WTC11 (cell line): ENCODE results near the gene PTPRG. TPM values are rescaled to one million over a fixed set of nuclear protein-coding genes. Genes with fewer than 3 reads are reported as not detected.
A peak's percentile ranks its signal among the peaks of the same experiment; 100 is the strongest.

ENCODE experiments used
- ATAC-seq: fragments of 200-7000 bp; cut with Tn5 transposase; 2 replicates; pipeline ENCODE4 v1.10.0; 2021; ENCODE audit warnings: mild to moderate bottlenecking, moderate library complexity
- CTCF ChIA-PET: fragments of 300-600 bp; sonication (Branson Sonifier 250); formaldehyde crosslinking; loops from one replicate; lab custom pipeline; 2021; ENCODE audit warnings: antibody characterized with exemption; lab: Charles Lee
- POLR2A ChIA-PET: fragments of 350-600 bp; sonication (Branson Sonifier 250); formaldehyde crosslinking; loops from one replicate; lab custom pipeline; 2021; ENCODE audit warnings: antibody characterized with exemption; lab: Charles Lee
- DNase-seq: peaks from one replicate; pipeline ENCODE4 v3.0.0; 2021; ENCODE audit warnings: low spot score
- H3K27ac Mint-ChIP-seq: 2 replicates; pipeline ENCODE4 v1.8.0; 2021; ENCODE audit warnings: mixed read lengths
- H3K27me3 Mint-ChIP-seq: 2 replicates; pipeline ENCODE4 v1.8.0; 2021; ENCODE audit warnings: low read depth, mild to moderate bottlenecking, moderate library complexity, mixed read lengths
- H3K36me3 Mint-ChIP-seq: 2 replicates; pipeline ENCODE4 v1.8.0; 2021; ENCODE audit warnings: mixed read lengths
- H3K4me1 Mint-ChIP-seq: 2 replicates; pipeline ENCODE4 v1.8.0; 2022; ENCODE audit warnings: mixed read lengths
- H3K4me3 Mint-ChIP-seq: 2 replicates; pipeline ENCODE4 v1.8.0; 2021; ENCODE audit warnings: mild to moderate bottlenecking, moderate library complexity, mixed read lengths
- H3K9me3 Mint-ChIP-seq: 2 replicates; pipeline ENCODE4 v1.8.0; 2021; ENCODE audit warnings: mixed read lengths
- JAZF1 ChIP-seq: fragments of 250-450 bp; sonication (Bioruptor Pico); IDR thresholded peaks from 2 replicates; pipeline ENCODE4 v1.9.0; 2021; ENCODE audit warnings: moderate library complexity, mild to moderate bottlenecking, inconsistent platforms
- KAT7 ChIP-seq: sonication (generic); formaldehyde crosslinking; IDR thresholded peaks from 2 replicates; pipeline ENCODE4 v1.8.1; 2023; ENCODE audit warnings: missing genetic modification reagents, mild to moderate bottlenecking, borderline replicate concordance
- SMAD4 ChIP-seq: sonication (generic); formaldehyde crosslinking; IDR thresholded peaks from 2 replicates; pipeline ENCODE4 v1.8.0; 2022; ENCODE audit warnings: mild to moderate bottlenecking, missing genetic modification reagents
- TCF7 ChIP-seq: sonication (generic); formaldehyde crosslinking; IDR thresholded peaks from 2 replicates; pipeline ENCODE4 v1.8.0; 2022; ENCODE audit warnings: mild to moderate bottlenecking, low read depth, missing genetic modification reagents, moderate library complexity
- ZNF121 ChIP-seq: sonication (generic); formaldehyde crosslinking; IDR thresholded peaks from 2 replicates; pipeline ENCODE4 v1.8.0; 2023; ENCODE audit warnings: missing genetic modification reagents
- ZNF317 ChIP-seq: sonication (generic); formaldehyde crosslinking; IDR thresholded peaks from 2 replicates; pipeline ENCODE4 v1.8.1; 2023; ENCODE audit warnings: low read depth, mild to moderate bottlenecking, moderate library complexity, missing genetic modification reagents, borderline replicate concordance
- total RNA-seq: library from RNA; stranded (reverse); gene quantifications from 3 replicates; pipeline ENCODE4 v1.2.3, GENCODE V29; 2021
- TF ChIP-seq, protein P1 (sequence below): sonication (generic); formaldehyde crosslinking; IDR thresholded peaks from 2 replicates; pipeline ENCODE4 v1.8.0; 2023; ENCODE audit warnings: missing genetic modification reagents
- TF ChIP-seq, protein P2 (sequence below): fragments of 250-450 bp; sonication (Bioruptor Pico); IDR thresholded peaks from 2 replicates; pipeline ENCODE4 v2.1.2; 2022; ENCODE audit warnings: mild to moderate bottlenecking, moderate library complexity
- TF ChIP-seq, protein P3 (sequence below): sonication (generic); formaldehyde crosslinking; IDR thresholded peaks from 2 replicates; pipeline ENCODE4 v1.8.0; 2023; ENCODE audit warnings: mild to moderate bottlenecking, missing genetic modification reagents
- TF ChIP-seq, protein P4 (sequence below): sonication (generic); formaldehyde crosslinking; IDR thresholded peaks from 2 replicates; pipeline ENCODE4 v1.8.0; 2023; ENCODE audit warnings: missing genetic modification reagents, mild to moderate bottlenecking, borderline replicate concordance
- TF ChIP-seq, protein P5 (sequence below): fragments of 200-600 bp; IDR thresholded peaks from 2 replicates; pipeline ENCODE4 v1.8.0; 2022; ENCODE audit warnings: antibody characterized with exemption
- TF ChIP-seq, protein P6 (sequence below): sonication (generic); formaldehyde crosslinking; IDR thresholded peaks from 2 replicates; pipeline ENCODE4 v1.8.0; 2022; ENCODE audit warnings: mild to moderate bottlenecking, missing genetic modification reagents
- TF ChIP-seq, protein P7 (sequence below): sonication (generic); formaldehyde crosslinking; IDR thresholded peaks from 2 replicates; pipeline ENCODE4 v1.8.1; 2023; ENCODE audit warnings: mild to moderate bottlenecking, missing genetic modification reagents, moderate library complexity
- TF ChIP-seq, protein P8 (sequence below): sonication (generic); formaldehyde crosslinking; IDR thresholded peaks from 2 replicates; pipeline ENCODE4 v1.8.1; 2023; ENCODE audit warnings: mild to moderate bottlenecking, moderate library complexity, missing genetic modification reagents

Gene PTPRG
- total RNA-seq, 1 experiment from 2014 or later = 106 TPM

DNA sequence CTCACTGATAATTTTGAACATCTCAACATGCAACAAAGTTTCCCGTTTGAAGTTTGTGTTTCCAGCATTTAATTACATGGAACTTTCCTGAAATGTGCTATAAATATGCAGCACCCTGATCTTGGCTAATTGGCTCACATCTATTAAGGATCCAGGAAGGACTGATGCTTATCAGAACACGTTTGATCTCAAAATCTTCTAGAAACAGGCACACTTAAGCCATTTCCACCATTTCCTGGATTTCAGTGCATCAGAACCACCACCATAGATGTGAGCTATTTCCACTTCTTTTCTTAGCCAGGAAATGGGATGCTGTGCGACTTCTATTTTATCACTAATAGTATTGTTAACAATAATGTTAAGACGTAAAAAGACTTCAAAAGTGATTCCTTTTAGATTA, 583.1 kb downstream of the PTPRG start (continued):
- TF ChIP-seq, protein P1, sequence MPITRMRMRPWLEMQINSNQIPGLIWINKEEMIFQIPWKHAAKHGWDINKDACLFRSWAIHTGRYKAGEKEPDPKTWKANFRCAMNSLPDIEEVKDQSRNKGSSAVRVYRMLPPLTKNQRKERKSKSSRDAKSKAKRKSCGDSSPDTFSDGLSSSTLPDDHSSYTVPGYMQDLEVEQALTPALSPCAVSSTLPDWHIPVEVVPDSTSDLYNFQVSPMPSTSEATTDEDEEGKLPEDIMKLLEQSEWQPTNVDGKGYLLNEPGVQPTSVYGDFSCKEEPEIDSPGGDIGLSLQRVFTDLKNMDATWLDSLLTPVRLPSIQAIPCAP = no peak

DNA sequence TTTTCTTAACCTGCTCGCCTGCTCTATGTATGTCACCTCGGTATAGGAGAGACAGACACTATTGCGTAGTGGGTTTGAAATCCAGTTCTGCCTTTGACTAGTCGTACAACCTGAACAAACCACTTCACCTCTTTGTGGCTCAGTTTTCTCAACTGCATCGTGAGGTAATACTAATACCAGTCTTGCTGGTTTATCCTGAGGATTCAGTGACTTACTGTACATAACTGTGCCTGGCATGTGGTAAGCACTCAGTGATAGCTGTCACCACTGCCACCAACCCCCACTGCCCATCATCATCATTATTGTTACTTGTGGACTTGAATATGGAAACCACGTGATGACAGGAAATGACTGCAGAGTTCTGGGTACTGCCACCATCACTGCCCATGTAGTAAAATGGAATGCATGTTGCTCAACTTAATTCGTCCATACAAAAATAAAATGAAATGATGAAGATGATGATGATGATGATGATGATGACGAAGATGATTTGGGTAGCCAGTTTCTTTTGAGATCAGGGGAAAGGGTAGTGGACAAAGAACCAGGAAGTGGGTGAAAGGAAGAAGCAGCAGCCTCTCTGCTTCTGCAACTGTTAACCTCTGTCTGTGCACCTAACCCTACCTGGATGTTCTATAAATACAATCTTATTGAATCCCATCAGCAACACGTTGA, 583.9 kb downstream of the PTPRG start:
- no peak overlapping the region for H3K4me3 Mint-ChIP-seq
- H3K27ac Mint-ChIP-seq = peak overlapping the region; percentile 86
- H3K27me3 Mint-ChIP-seq = no peaks in the 10 kb centered on the region
- ChIA-PET POLR2A (no interaction called here), CTCF (interaction anchor here (1.0 to 1.5 kb wide), 4 partner anchors 10 to 44 kb away, joined by 3 to 5 read pairs (median 4); no protein-coding TSS in a partner anchor)
- DNase-seq (no peak), ATAC-seq (no peak)
- TF ChIP-seq, protein P2, sequence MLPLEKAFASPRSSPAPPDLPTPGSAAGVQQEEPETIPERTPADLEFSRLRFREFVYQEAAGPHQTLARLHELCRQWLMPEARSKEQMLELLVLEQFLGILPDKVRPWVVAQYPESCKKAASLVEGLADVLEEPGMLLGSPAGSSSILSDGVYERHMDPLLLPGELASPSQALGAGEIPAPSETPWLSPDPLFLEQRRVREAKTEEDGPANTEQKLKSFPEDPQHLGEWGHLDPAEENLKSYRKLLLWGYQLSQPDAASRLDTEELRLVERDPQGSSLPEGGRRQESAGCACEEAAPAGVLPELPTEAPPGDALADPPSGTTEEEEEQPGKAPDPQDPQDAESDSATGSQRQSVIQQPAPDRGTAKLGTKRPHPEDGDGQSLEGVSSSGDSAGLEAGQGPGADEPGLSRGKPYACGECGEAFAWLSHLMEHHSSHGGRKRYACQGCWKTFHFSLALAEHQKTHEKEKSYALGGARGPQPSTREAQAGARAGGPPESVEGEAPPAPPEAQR = no peak
- no peak for TF ChIP-seq TCF7 (CRISPR knock-in tag)
- TF ChIP-seq, protein P3, sequence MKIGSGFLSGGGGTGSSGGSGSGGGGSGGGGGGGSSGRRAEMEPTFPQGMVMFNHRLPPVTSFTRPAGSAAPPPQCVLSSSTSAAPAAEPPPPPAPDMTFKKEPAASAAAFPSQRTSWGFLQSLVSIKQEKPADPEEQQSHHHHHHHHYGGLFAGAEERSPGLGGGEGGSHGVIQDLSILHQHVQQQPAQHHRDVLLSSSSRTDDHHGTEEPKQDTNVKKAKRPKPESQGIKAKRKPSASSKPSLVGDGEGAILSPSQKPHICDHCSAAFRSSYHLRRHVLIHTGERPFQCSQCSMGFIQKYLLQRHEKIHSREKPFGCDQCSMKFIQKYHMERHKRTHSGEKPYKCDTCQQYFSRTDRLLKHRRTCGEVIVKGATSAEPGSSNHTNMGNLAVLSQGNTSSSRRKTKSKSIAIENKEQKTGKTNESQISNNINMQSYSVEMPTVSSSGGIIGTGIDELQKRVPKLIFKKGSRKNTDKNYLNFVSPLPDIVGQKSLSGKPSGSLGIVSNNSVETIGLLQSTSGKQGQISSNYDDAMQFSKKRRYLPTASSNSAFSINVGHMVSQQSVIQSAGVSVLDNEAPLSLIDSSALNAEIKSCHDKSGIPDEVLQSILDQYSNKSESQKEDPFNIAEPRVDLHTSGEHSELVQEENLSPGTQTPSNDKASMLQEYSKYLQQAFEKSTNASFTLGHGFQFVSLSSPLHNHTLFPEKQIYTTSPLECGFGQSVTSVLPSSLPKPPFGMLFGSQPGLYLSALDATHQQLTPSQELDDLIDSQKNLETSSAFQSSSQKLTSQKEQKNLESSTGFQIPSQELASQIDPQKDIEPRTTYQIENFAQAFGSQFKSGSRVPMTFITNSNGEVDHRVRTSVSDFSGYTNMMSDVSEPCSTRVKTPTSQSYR (CRISPR knock-in tag) = no peak
- TF ChIP-seq JAZF1 (CRISPR knock-in tag) = no peak
- TF ChIP-seq, protein P4, sequence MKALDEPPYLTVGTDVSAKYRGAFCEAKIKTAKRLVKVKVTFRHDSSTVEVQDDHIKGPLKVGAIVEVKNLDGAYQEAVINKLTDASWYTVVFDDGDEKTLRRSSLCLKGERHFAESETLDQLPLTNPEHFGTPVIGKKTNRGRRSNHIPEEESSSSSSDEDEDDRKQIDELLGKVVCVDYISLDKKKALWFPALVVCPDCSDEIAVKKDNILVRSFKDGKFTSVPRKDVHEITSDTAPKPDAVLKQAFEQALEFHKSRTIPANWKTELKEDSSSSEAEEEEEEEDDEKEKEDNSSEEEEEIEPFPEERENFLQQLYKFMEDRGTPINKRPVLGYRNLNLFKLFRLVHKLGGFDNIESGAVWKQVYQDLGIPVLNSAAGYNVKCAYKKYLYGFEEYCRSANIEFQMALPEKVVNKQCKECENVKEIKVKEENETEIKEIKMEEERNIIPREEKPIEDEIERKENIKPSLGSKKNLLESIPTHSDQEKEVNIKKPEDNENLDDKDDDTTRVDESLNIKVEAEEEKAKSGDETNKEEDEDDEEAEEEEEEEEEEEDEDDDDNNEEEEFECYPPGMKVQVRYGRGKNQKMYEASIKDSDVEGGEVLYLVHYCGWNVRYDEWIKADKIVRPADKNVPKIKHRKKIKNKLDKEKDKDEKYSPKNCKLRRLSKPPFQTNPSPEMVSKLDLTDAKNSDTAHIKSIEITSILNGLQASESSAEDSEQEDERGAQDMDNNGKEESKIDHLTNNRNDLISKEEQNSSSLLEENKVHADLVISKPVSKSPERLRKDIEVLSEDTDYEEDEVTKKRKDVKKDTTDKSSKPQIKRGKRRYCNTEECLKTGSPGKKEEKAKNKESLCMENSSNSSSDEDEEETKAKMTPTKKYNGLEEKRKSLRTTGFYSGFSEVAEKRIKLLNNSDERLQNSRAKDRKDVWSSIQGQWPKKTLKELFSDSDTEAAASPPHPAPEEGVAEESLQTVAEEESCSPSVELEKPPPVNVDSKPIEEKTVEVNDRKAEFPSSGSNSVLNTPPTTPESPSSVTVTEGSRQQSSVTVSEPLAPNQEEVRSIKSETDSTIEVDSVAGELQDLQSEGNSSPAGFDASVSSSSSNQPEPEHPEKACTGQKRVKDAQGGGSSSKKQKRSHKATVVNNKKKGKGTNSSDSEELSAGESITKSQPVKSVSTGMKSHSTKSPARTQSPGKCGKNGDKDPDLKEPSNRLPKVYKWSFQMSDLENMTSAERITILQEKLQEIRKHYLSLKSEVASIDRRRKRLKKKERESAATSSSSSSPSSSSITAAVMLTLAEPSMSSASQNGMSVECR (CRISPR knock-in tag) = no peak
- TF ChIP-seq, protein P5, sequence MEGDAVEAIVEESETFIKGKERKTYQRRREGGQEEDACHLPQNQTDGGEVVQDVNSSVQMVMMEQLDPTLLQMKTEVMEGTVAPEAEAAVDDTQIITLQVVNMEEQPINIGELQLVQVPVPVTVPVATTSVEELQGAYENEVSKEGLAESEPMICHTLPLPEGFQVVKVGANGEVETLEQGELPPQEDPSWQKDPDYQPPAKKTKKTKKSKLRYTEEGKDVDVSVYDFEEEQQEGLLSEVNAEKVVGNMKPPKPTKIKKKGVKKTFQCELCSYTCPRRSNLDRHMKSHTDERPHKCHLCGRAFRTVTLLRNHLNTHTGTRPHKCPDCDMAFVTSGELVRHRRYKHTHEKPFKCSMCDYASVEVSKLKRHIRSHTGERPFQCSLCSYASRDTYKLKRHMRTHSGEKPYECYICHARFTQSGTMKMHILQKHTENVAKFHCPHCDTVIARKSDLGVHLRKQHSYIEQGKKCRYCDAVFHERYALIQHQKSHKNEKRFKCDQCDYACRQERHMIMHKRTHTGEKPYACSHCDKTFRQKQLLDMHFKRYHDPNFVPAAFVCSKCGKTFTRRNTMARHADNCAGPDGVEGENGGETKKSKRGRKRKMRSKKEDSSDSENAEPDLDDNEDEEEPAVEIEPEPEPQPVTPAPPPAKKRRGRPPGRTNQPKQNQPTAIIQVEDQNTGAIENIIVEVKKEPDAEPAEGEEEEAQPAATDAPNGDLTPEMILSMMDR = no peak
- no peak for TF ChIP-seq ZNF317 (CRISPR knock-in tag)
- no peaks in the 10 kb centered on the region for H3K9me3 Mint-ChIP-seq
- peaks cover 38% of the 10 kb centered on the region for H3K4me1 Mint-ChIP-seq
- 0 out of 2 replicates have a peak, but pooled peaks cover 2% of the 10 kb centered on the region for H3K36me3 Mint-ChIP-seq

DNA sequence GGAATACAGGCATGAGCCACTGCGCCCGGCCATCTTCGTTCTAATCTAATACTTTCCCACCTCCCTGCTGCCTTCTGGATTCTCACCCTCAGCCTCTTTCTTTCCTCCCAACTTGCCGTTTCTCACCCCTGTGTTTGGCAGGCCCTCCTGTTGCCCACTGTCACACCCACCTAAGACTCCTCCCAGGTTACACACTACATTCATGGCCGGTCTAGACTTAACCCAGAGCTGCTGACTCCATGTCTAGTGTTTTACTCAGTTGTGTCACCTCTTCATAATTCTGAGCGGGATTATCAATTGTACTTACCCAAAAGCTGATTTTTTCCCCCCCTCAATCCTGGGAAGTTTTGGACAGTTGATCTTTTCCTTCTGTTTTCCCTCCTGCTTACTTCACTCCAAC, 588.2 kb downstream of the PTPRG start:
- H3K36me3 Mint-ChIP-seq = no peaks in the 10 kb centered on the region
- DNase-seq (no peak), ATAC-seq (no peak)
- CTCF ChIA-PET = interaction anchor here (0.7 to 2.1 kb wide), 2 partner anchors 34 to 37 kb away, joined by 3 to 5 read pairs; no protein-coding TSS in a partner anchor
- H3K9me3 Mint-ChIP-seq = no peaks in the 10 kb centered on the region
- H3K27me3 Mint-ChIP-seq = no peaks in the 10 kb centered on the region
- H3K4me3 Mint-ChIP-seq = no peak overlapping the region
- peak overlapping the region; percentile 76 for H3K27ac Mint-ChIP-seq
- POLR2A ChIA-PET = interaction anchor here (1.5 kb wide), 1 partner anchor 588 kb away, joined by 3 read pairs; the partner anchor contains the start of gene PTPRG
- H3K4me1 Mint-ChIP-seq = peaks cover 14% of the 10 kb centered on the region
- TF ChIP-seq, protein P6, sequence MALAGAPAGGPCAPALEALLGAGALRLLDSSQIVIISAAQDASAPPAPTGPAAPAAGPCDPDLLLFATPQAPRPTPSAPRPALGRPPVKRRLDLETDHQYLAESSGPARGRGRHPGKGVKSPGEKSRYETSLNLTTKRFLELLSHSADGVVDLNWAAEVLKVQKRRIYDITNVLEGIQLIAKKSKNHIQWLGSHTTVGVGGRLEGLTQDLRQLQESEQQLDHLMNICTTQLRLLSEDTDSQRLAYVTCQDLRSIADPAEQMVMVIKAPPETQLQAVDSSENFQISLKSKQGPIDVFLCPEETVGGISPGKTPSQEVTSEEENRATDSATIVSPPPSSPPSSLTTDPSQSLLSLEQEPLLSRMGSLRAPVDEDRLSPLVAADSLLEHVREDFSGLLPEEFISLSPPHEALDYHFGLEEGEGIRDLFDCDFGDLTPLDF (CRISPR knock-in tag) = no peak
- no peak for TF ChIP-seq ZNF121 (CRISPR knock-in tag)
- TF ChIP-seq, protein P7, sequence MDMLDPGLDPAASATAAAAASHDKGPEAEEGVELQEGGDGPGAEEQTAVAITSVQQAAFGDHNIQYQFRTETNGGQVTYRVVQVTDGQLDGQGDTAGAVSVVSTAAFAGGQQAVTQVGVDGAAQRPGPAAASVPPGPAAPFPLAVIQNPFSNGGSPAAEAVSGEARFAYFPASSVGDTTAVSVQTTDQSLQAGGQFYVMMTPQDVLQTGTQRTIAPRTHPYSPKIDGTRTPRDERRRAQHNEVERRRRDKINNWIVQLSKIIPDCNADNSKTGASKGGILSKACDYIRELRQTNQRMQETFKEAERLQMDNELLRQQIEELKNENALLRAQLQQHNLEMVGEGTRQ (CRISPR knock-in tag) = no peak
- no peak for TF ChIP-seq KAT7 (CRISPR knock-in tag)
- TF ChIP-seq TCF7 (CRISPR knock-in tag) = no peak
- TF ChIP-seq, protein P8, sequence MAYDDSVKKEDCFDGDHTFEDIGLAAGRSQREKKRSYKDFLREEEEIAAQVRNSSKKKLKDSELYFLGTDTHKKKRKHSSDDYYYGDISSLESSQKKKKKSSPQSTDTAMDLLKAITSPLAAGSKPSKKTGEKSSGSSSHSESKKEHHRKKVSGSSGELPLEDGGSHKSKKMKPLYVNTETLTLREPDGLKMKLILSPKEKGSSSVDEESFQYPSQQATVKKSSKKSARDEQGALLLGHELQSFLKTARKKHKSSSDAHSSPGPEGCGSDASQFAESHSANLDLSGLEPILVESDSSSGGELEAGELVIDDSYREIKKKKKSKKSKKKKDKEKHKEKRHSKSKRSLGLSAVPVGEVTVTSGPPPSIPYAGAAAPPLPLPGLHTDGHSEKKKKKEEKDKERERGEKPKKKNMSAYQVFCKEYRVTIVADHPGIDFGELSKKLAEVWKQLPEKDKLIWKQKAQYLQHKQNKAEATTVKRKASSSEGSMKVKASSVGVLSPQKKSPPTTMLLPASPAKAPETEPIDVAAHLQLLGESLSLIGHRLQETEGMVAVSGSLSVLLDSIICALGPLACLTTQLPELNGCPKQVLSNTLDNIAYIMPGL (CRISPR knock-in tag) = no peak
- no peak for TF ChIP-seq SMAD4 (CRISPR knock-in tag)
